ENCODE measurements around the gene TBC1D14. TPM values are rescaled to one million over a fixed set of nuclear protein-coding genes. Genes with fewer than 3 reads are reported as not detected.

The TBC1D14 gene
- total and polyA plus RNA-seq, 10 of the 15 experiments (the other 5 are each of a cell fraction or from before 2014, with no cell fraction given), result 0.87 to 39.3 (median 30.1) TPM

- FAIRE-seq, result no peak
- TF ChIP-seq SUZ12 (IDR thresholded peaks at IDR 0.05; ENCODE audit: unreplicated experiment), result no peak
- no peak for TF ChIP-seq TCF3 (IDR thresholded peaks at IDR 0.05; ENCODE audit: borderline replicate concordance, insufficient read depth, low read depth, low read length)
- TF ChIP-seq CEBPZ (IDR thresholded peaks at IDR 0.05; ENCODE audit: low read depth, low read length), result no peak
- no peak for TF ChIP-seq IKZF1 (conservative IDR thresholded peaks at IDR 0.05)
- TF ChIP-seq POLR2A (IDR thresholded peaks at IDR 0.05; ENCODE audit: low read depth, low read length), result no peak
- no peak for TF ChIP-seq PAX5 (IDR thresholded peaks at IDR 0.05; ENCODE audit: borderline replicate concordance, low read depth, low read length)
- Histone ChIP-seq H3K9ac (ENCODE audit: control insufficient read depth, insufficient read depth, low read length) (no peak overlapping the region), H3K27me3 (replicated peaks in 1 of 2; ENCODE audit: control insufficient read depth in 2 of 2, insufficient read depth in 2 of 2, low read length in 1 of 2) (no peaks in the 10 kb centered on the region), H3K79me2 (ENCODE audit: control insufficient read depth, insufficient read depth, low read length) (peaks cover 5% of the 10 kb centered on the region), H2AFZ (ENCODE audit: control insufficient read depth, low read depth, low read length) (no peak overlapping the region), H3K4me3 (no peak overlapping the region), H3K4me2 (ENCODE audit: control insufficient read depth, insufficient read depth) (no peak overlapping the region), H3K9me3 (replicated peaks; ENCODE audit: control insufficient read depth, insufficient read depth, low read length) (no peaks in the 10 kb centered on the region; the same call in 2 of the 3 replicates), H3K36me3 (ENCODE audit: control insufficient read depth in 2 of 2, insufficient read depth in 2 of 2, low read length in 1 of 2) (no peaks in the 10 kb centered on the region; a peak in 2 of 4 replicates), H3K4me1 (ENCODE audit: control insufficient read depth, insufficient read depth, low read length) (peaks cover 17% of the 10 kb centered on the region), H4K20me1 (ENCODE audit: control insufficient read depth, insufficient read depth) (0 out of 2 replicates have a peak, but pooled peaks cover 1% of the 10 kb centered on the region), H3K27ac (ENCODE audit: control insufficient read depth, insufficient read depth) (no peak overlapping the region)
- SMC1A ChIA-PET (ENCODE audit: uncharacterized antibody, unreplicated experiment), result no interaction called here
- 72% methylated on average over 5 of the region's 5 CpGs for WGBS (ENCODE audit: insufficient coverage, insufficient replicate concordance, low lambda C conversion rate, missing lambda C conversion rate)
- no peak for ATAC-seq
- RAD21 ChIA-PET (ENCODE audit: unreplicated experiment), result no interaction called here
- BruUV-seq (replicated peaks), result no TSS peak
- POLR2A ChIA-PET, result interaction anchor here (0.7 kb wide), 1 partner anchor 108 kb away, joined by 3 read pairs; no protein-coding TSS in a partner anchor
- intact Hi-C loops (cut with micrococcal nuclease; ENCODE audit: unreplicated experiment), result no loop called here
- in situ Hi-C loops (cut with MboI), result no loop called here
- CTCF ChIA-PET, result no interaction called here
- no peak for DNase-seq (ENCODE audit: low read depth, low spot score)
Observed at GRCh38 chr4:6959261-6959660, 49.6 kb downstream of the TBC1D14 start.
